Endothelial cell of umbilical vein (primary cell): ENCODE measurements around the gene DMRTB1. TPM values are rescaled to one million over a fixed set of nuclear protein-coding genes. Genes with fewer than 3 reads are reported as not detected.

Source experiments
- BruUV-seq: library from RNA; stranded (reverse); fragments of 400-500 nt; replicated peaks from 2 replicates; lab custom pipeline; 2021; lab: Mats Ljungman, UMichigan
- CTCF ChIA-PET: fragments of 300-600, 350-600 bp; sonication (Branson Sonifier 250); formaldehyde crosslinking; loops from one replicate; lab custom pipeline; 2021; ENCODE audit warnings: antibody characterized with exemption, inconsistent platforms; lab: Charles Lee
- POLR2A ChIA-PET: fragments of 300-600, 350-600 bp; sonication (Branson Sonifier 250); formaldehyde crosslinking; loops from one replicate; lab custom pipeline; 2021; ENCODE audit warnings: antibody characterized with exemption, inconsistent platforms; lab: Charles Lee
- DNase-seq: peaks from one replicate; pipeline ENCODE4 v3.0.0-alpha.2; 2011; ENCODE audit warnings: low read depth, low spot score
- FAIRE-seq: peaks from 2 replicates; lab custom pipeline; 2011; peaks lifted over from hg19 to GRCh38; lab: Jason Lieb, UNC
- H2AFZ ChIP-seq: 2 replicates; pipeline ENCODE4 v1.6.0; 2012; ENCODE audit warnings: low read depth, low read length, control low read depth, inconsistent platforms
- H3K27ac ChIP-seq: 2 replicates; pipeline ENCODE4 v1.5.1; 2011; ENCODE audit warnings: low read depth, mild to moderate bottlenecking, control low read depth, low read length, moderate library complexity; ENCODE audit not compliant: insufficient read depth
- H3K27me3 ChIP-seq, 2 experiments: 2 replicates each; pipeline versions ENCODE4 v1.6.0 to v1.6.1; 2011; ENCODE audit warnings: low read length in 2 of 2, mixed read lengths in 1 of 2; ENCODE audit not compliant: control insufficient read depth in 2 of 2, insufficient read depth in 2 of 2
- H3K36me3 ChIP-seq, 2 experiments: 2 replicates in 1 of 2; 3 replicates in 1 of 2; pipeline ENCODE4 v1.5.1; 2011; ENCODE audit warnings: low read length in 2 of 2, mild to moderate bottlenecking in 1 of 2, moderate library complexity in 1 of 2; ENCODE audit not compliant: control insufficient read depth in 2 of 2, insufficient read depth in 2 of 2; ENCODE audit errors: extremely low read depth in 1 of 2
- H3K4me1 ChIP-seq: 3 replicates; pipeline ENCODE4 v1.5.1; 2011; ENCODE audit warnings: mild to moderate bottlenecking, low read length; ENCODE audit not compliant: control insufficient read depth, insufficient read depth; ENCODE audit errors: extremely low read depth
- H3K4me2 ChIP-seq: 2 replicates; pipeline ENCODE4 v1.6.1; 2011; ENCODE audit warnings: low read length, control low read depth, mixed read lengths; ENCODE audit not compliant: insufficient read depth
- H3K4me3 ChIP-seq, 3 experiments: fragments of 200-600 bp in 1 of 3; sonication (generic), shearing (Covaris generic) in 1 of 3; replicated peaks in 1 of 3; 2 replicates each; pipeline ENCODE4 v1.5.1; 2011 to 2016; ENCODE audit warnings: control low read depth in 3 of 3, low read length in 3 of 3, mild to moderate bottlenecking in 2 of 3, inconsistent platforms in 1 of 3, low read depth in 1 of 3, moderate library complexity in 1 of 3; ENCODE audit not compliant: insufficient read depth in 1 of 3
- H3K79me2 ChIP-seq: 2 replicates; pipeline ENCODE4 v1.6.0; 2012; ENCODE audit warnings: low read length, inconsistent platforms; ENCODE audit not compliant: control insufficient read depth, insufficient read depth
- H3K9ac ChIP-seq: replicated peaks from 2 replicates; pipeline ENCODE3; 2011; ENCODE audit warnings: low read length, control low read depth; ENCODE audit not compliant: insufficient read depth; ENCODE audit errors: extremely low read depth
- H3K9me1 ChIP-seq: replicated peaks from 3 replicates; pipeline ENCODE4 v1.6.0; 2011; ENCODE audit warnings: mild to moderate bottlenecking, low read length; ENCODE audit not compliant: control insufficient read depth, insufficient read depth; ENCODE audit errors: extremely low read depth
- H3K9me3 ChIP-seq: replicated peaks from 2 replicates; pipeline ENCODE4 v1.5.1; 2012; ENCODE audit warnings: low read length, inconsistent platforms; ENCODE audit not compliant: control insufficient read depth, insufficient read depth
- H4K20me1 ChIP-seq: replicated peaks from 2 replicates; pipeline ENCODE3; 2011; ENCODE audit warnings: mild to moderate bottlenecking, low read length; ENCODE audit not compliant: control insufficient read depth, insufficient read depth; ENCODE audit errors: extremely low read depth
- CTCF ChIP-seq, 2 donors: IDR thresholded peaks; 1 replicate in 1 of 2; 2 replicates in 1 of 2; pipeline ENCODE4 v1.5.1; 2011; ENCODE audit warnings: low read length in 2 of 2, mild to moderate bottlenecking in 2 of 2, moderate library complexity in 2 of 2, control low read depth in 1 of 2, inconsistent platforms in 1 of 2, low read depth in 1 of 2; ENCODE audit not compliant: insufficient read depth in 1 of 2; ENCODE audit errors: extremely low read depth in 1 of 2
- EZH2 ChIP-seq: IDR thresholded peaks from 2 replicates; pipeline ENCODE4 v1.6.1; 2012; ENCODE audit warnings: borderline replicate concordance, low read depth, mild to moderate bottlenecking, moderate library complexity, low read length, inconsistent platforms; ENCODE audit not compliant: severe bottlenecking
- FOS ChIP-seq: IDR thresholded peaks from 2 replicates; pipeline ENCODE4 v1.6.1; 2011; ENCODE audit warnings: mild to moderate bottlenecking, low read length, moderate library complexity, borderline replicate concordance; ENCODE audit not compliant: insufficient read depth
- GATA2 ChIP-seq: IDR thresholded peaks from 2 replicates; pipeline ENCODE4 v1.7.0; 2011; ENCODE audit warnings: low read depth, mild to moderate bottlenecking, moderate library complexity, mixed read lengths, low read length; ENCODE audit not compliant: insufficient read length, insufficient read depth
- JUN ChIP-seq: IDR thresholded peaks from 2 replicates; pipeline ENCODE4 v1.6.1; 2011; ENCODE audit warnings: borderline replicate concordance, low read depth; ENCODE audit not compliant: insufficient read length, insufficient read depth
- MAX ChIP-seq: IDR thresholded peaks from 2 replicates; pipeline ENCODE4 v1.6.1; 2011; ENCODE audit not compliant: insufficient read depth, insufficient read length
- MYC ChIP-seq: IDR thresholded peaks from one replicate; pipeline ENCODE4 v1.6.1; 2011; ENCODE audit warnings: mild to moderate bottlenecking, low read depth, low read length
- POLR2A ChIP-seq: IDR thresholded peaks from 2 replicates; pipeline ENCODE4 v1.6.1; 2012; ENCODE audit warnings: low read depth, mild to moderate bottlenecking, control low read depth, low read length
- POLR2AphosphoS5 ChIP-seq: IDR thresholded peaks from 2 replicates; pipeline ENCODE4 v1.6.1; 2012; ENCODE audit warnings: low read depth, mild to moderate bottlenecking, control low read depth, low read length, moderate library complexity; ENCODE audit not compliant: insufficient read depth
- dilution Hi-C: fragments of 300-500 bp; cut with MboI; formaldehyde crosslinking; loops from one replicate; pipeline ENCODE4 v1.15.0; 2019; ENCODE audit warnings: low sequenced_read_pairs; ENCODE audit not compliant: extremely low pct_ligation_motif_present
- intact Hi-C: fragments of 100-400 bp; cut with micrococcal nuclease; formaldehyde crosslinking; loops from one replicate; pipeline ENCODE4 v1.10.0; 2022
- polyA plus RNA-seq, 4 experiments: library from polyadenylated mRNA; depleted of rRNA in 3 of 4; stranded (reverse) in 3 of 4; unstranded in 1 of 4; fragments of >200 nt; gene quantifications; 2 replicates each; pipeline versions ENCODE4 v1.2.1 to v1.2.3, GENCODE V29; 2011 to 2012; ENCODE audit warnings: missing spikeins in 1 of 4
- total RNA-seq: library from RNA; stranded (reverse); gene quantifications from 2 replicates; pipeline ENCODE4 v1.2.3, GENCODE V29; 2021

Gene DMRTB1
- total and polyA plus RNA-seq, 2 donors (not counting 3 experiments of a cell fraction or from before 2014, with no cell fraction given) = not detected

GRCh38 chr1:53505891-53506290 lies 46.7 kb downstream of the DMRTB1 start:
- dilution Hi-C loops = no loop called here
- no peak for FAIRE-seq
- BruUV-seq = no TSS peak
- Histone ChIP-seq H2AFZ (no peak overlapping the region), H3K4me3 (no peak overlapping the region), H3K9ac (no peak overlapping the region), H3K4me2 (no peak overlapping the region), H3K9me3 (no peaks in the 10 kb centered on the region), H3K9me1 (no peaks in the 10 kb centered on the region), H3K79me2 (no peaks in the 10 kb centered on the region), H3K27me3 (no peaks in the 10 kb centered on the region), H3K27ac (no peak overlapping the region), H3K36me3 (no peaks in the 10 kb centered on the region), H4K20me1 (no peaks in the 10 kb centered on the region), H3K4me1 (no peaks in the 10 kb centered on the region)
- DNase-seq = no peak
- intact Hi-C loops = no loop called here
- ChIA-PET POLR2A (interaction anchor here (0.7 kb wide), 1 partner anchor 1818 kb away, joined by 3 read pairs; no protein-coding TSS in a partner anchor), CTCF (no interaction called here)
- TF ChIP-seq EZH2 = no peak
- no peak for TF ChIP-seq POLR2AphosphoS5
- no peak for TF ChIP-seq MYC
- no peak for TF ChIP-seq FOS
- TF ChIP-seq JUN = no peak
- TF ChIP-seq GATA2 = no peak
- no peak for TF ChIP-seq MAX
- no peak for TF ChIP-seq POLR2A
- TF ChIP-seq CTCF (IDR thresholded peaks at IDR 0.05; ENCODE audit: extremely low read depth in 1 of 2, insufficient read depth in 1 of 2, low read depth in 1 of 2, low read length in 2 of 2) = no peak
